Endothelial cell of umbilical vein (primary cell): ENCODE results near the gene PTPRE.

Experiments used
- MAX ChIP-seq: IDR thresholded peaks from 2 replicates; pipeline ENCODE4 v1.6.1; 2011; ENCODE audit not compliant: insufficient read depth, insufficient read length
- POLR2A ChIP-seq: IDR thresholded peaks from 2 replicates; pipeline ENCODE4 v1.6.1; 2012; ENCODE audit warnings: low read depth, mild to moderate bottlenecking, control low read depth, low read length

DNA sequence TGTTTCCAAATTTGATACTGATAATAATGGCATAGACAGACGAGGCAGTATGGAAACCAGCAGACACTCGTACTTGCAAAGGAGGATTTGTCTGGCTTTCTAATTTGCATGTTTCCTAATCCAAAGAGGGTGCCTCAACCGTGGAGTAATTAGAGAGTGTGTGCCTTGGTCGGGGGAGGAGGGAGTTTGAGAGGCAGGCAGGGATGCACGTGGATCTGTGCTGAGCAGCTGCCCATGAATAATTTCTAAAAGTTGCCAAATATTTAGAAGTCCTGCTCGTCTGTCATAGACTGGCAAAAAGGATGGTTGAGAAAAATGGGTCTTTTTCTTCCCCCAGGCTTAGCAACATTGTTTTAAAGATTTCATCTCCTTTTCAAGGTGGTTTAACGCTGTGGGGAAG lies 69.4 kb downstream of the PTPRE start:
- no peak for TF ChIP-seq POLR2A
- no peak for TF ChIP-seq MAX
